Keratinocyte (primary cell): ENCODE data around the gene TUT7. TPM values are rescaled to one million over a fixed set of nuclear protein-coding genes. Genes with fewer than 3 reads are reported as not detected.
A peak's percentile ranks its signal among the peaks of the same experiment; 100 is the strongest.

Source experiments
- DNase-seq: peaks from one replicate; pipeline ENCODE4 v3.0.0-alpha.2; 2011; ENCODE audit warnings: low read depth, missing footprints, low spot score
- FAIRE-seq: peaks from 2 replicates; lab custom pipeline; 2011; peaks lifted over from hg19 to GRCh38; lab: Jason Lieb, UNC
- H2AFZ ChIP-seq: 2 replicates; pipeline ENCODE4 v1.6.0; 2012; ENCODE audit warnings: low read length, control low read depth, inconsistent platforms; ENCODE audit not compliant: control insufficient read depth
- H3K27ac ChIP-seq: 2 replicates; pipeline ENCODE4 v1.5.1; 2011; ENCODE audit warnings: low read length; ENCODE audit not compliant: control insufficient read depth, insufficient read depth
- H3K27me3 ChIP-seq: 3 replicates; pipeline ENCODE4 v1.6.0; 2011; ENCODE audit warnings: low read length; ENCODE audit not compliant: control insufficient read depth, insufficient read depth; ENCODE audit errors: extremely low read depth
- H3K36me3 ChIP-seq, 2 experiments: 2 replicates in 1 of 2; 3 replicates in 1 of 2; pipeline ENCODE4 v1.5.1; 2011; ENCODE audit warnings: low read length in 2 of 2, mild to moderate bottlenecking in 1 of 2; ENCODE audit not compliant: control insufficient read depth in 2 of 2, insufficient read depth in 2 of 2; ENCODE audit errors: extremely low read depth in 1 of 2
- H3K4me1 ChIP-seq: 3 replicates; pipeline ENCODE4 v1.5.1; 2011; ENCODE audit warnings: low read length; ENCODE audit not compliant: control insufficient read depth, insufficient read depth; ENCODE audit errors: extremely low read depth
- H3K4me2 ChIP-seq: 3 replicates; pipeline ENCODE4 v1.6.0; 2011; ENCODE audit warnings: low read depth, low read length; ENCODE audit not compliant: control insufficient read depth, insufficient read depth; ENCODE audit errors: extremely low read depth
- H3K4me3 ChIP-seq, 3 experiments: fragments of 200-600 bp in 1 of 3; sonication (generic) in 1 of 3; 2 replicates in 2 of 3; 3 replicates in 1 of 3; pipeline ENCODE4 v1.5.1; 2011 to 2016; ENCODE audit warnings: low read length in 3 of 3, mild to moderate bottlenecking in 3 of 3, control low read depth in 2 of 3, inconsistent platforms in 1 of 3, low read depth in 1 of 3, mixed read lengths in 1 of 3, mixed run types in 1 of 3, moderate library complexity in 1 of 3; ENCODE audit not compliant: control insufficient read depth in 2 of 3, insufficient read depth in 2 of 3; ENCODE audit errors: extremely low read depth in 1 of 3
- H3K79me2 ChIP-seq: 2 replicates; pipeline ENCODE4 v1.6.0; 2012; ENCODE audit warnings: low read length; ENCODE audit not compliant: control insufficient read depth, insufficient read depth
- H3K9ac ChIP-seq: 3 replicates; pipeline ENCODE4 v1.6.0; 2011; ENCODE audit warnings: low read length; ENCODE audit not compliant: control insufficient read depth, insufficient read depth; ENCODE audit errors: extremely low read depth
- H3K9me1 ChIP-seq: 3 replicates; pipeline ENCODE4 v1.6.0; 2011; ENCODE audit warnings: low read length; ENCODE audit not compliant: control insufficient read depth, insufficient read depth; ENCODE audit errors: extremely low read depth
- H3K9me3 ChIP-seq: 2 replicates; pipeline ENCODE4 v1.5.1; 2012; ENCODE audit warnings: low read depth, low read length; ENCODE audit not compliant: control insufficient read depth
- H4K20me1 ChIP-seq: 3 replicates; pipeline ENCODE4 v1.6.0; 2011; ENCODE audit warnings: low read length; ENCODE audit not compliant: control insufficient read depth, insufficient read depth; ENCODE audit errors: extremely low read depth
- CTCF ChIP-seq, 3 experiments: IDR thresholded peaks in 1 of 3; conservative IDR thresholded peaks in 1 of 3; optimal IDR thresholded peaks in 1 of 3; 2 replicates in 2 of 3; 3 replicates in 1 of 3; pipeline versions ENCODE3 to v1.5.1; 2011; ENCODE audit warnings: low read length in 3 of 3, mild to moderate bottlenecking in 3 of 3, moderate library complexity in 2 of 3, control low read depth in 1 of 3, inconsistent platforms in 1 of 3; ENCODE audit not compliant: insufficient read depth in 2 of 3; ENCODE audit errors: extremely low read depth in 1 of 3
- EZH2 ChIP-seq: IDR thresholded peaks from one replicate; pipeline ENCODE4 v1.6.1; 2012; ENCODE audit warnings: inconsistent platforms, mild to moderate bottlenecking, low read length, moderate library complexity
- dilution Hi-C: fragments of 300-500 bp; cut with MboI; formaldehyde crosslinking; loops from one replicate; pipeline ENCODE4 v1.7.0; 2020; ENCODE audit warnings: low sequenced_read_pairs; ENCODE audit not compliant: extremely low pct_ligation_motif_present
- polyA plus RNA-seq, 5 experiments: library from polyadenylated mRNA; depleted of rRNA in 3 of 5; stranded (reverse) in 3 of 5; stranded (forward) in 1 of 5; unstranded in 1 of 5; fragments of >200 nt; gene quantifications; 1 replicate in 1 of 5; 2 replicates in 3 of 5; 3 replicates in 1 of 5; pipeline versions ENCODE4 v1.2.1 to v1.2.3, GENCODE V29; 2011 to 2012; ENCODE audit warnings: missing spikeins in 2 of 5, low read depth in 1 of 5, low replicate concordance in 1 of 5

The TUT7 gene
- polyA plus RNA-seq, 1 donor (not counting 4 experiments of a cell fraction or from before 2014, with no cell fraction given): 34.0 TPM

GRCh38 chr9:86351880-86352279 is 2.3 kb downstream of the TUT7 start:
- H3K4me1 ChIP-seq: peaks cover 21% of the 10 kb centered on the region
- H3K27ac ChIP-seq: peak overlapping the region; percentile 97
- no peak for FAIRE-seq
- dilution Hi-C loops: no loop called here
- DNase-seq: no peak
- peak overlapping the region; percentile 96 to 100 (median 99) for H3K4me3 ChIP-seq
- H3K36me3 ChIP-seq: peaks cover 0 to 4% of the 10 kb centered on the region in 2 experiments
- TF ChIP-seq EZH2: no peak
- no peak for TF ChIP-seq CTCF (optimal IDR thresholded peaks at IDR 0.05 in 1 of 3, IDR thresholded peaks at IDR 0.05 in 1 of 3, conservative IDR thresholded peaks at IDR 0.05 in 1 of 3; ENCODE audit: extremely low read depth in 1 of 3, insufficient read depth in 2 of 3, low read length in 3 of 3)
- H3K79me2 ChIP-seq: peaks cover 65% of the 10 kb centered on the region
- no peaks in the 10 kb centered on the region for H4K20me1 ChIP-seq
- no peak overlapping the region for H2AFZ ChIP-seq
- H3K9ac ChIP-seq: peak overlapping the region; percentile 14
- no peaks in the 10 kb centered on the region for H3K27me3 ChIP-seq
- H3K9me1 ChIP-seq: no peaks in the 10 kb centered on the region
- peak overlapping the region; percentile 70 for H3K4me2 ChIP-seq
- no peaks in the 10 kb centered on the region for H3K9me3 ChIP-seq

- dilution Hi-C loops: no loop called here
- H3K9me3 ChIP-seq: no peaks in the 10 kb centered on the region
- H3K9me1 ChIP-seq: no peaks in the 10 kb centered on the region
- H3K27me3 ChIP-seq: no peaks in the 10 kb centered on the region
- no peak overlapping the region for H3K4me2 ChIP-seq
- peaks cover 11% of the 10 kb centered on the region for H3K4me1 ChIP-seq
- peaks cover 70% of the 10 kb centered on the region for H3K79me2 ChIP-seq
- H2AFZ ChIP-seq: no peak overlapping the region
- no peak overlapping the region for H3K4me3 ChIP-seq
- peaks cover 1 to 10% of the 10 kb centered on the region in 2 experiments for H3K36me3 ChIP-seq
- H3K9ac ChIP-seq: no peak overlapping the region
- no peak for DNase-seq
- H3K27ac ChIP-seq: no peak overlapping the region
- no peaks in the 10 kb centered on the region for H4K20me1 ChIP-seq
- TF ChIP-seq CTCF (optimal IDR thresholded peaks at IDR 0.05 in 1 of 3, IDR thresholded peaks at IDR 0.05 in 1 of 3, conservative IDR thresholded peaks at IDR 0.05 in 1 of 3; ENCODE audit: extremely low read depth in 1 of 3, insufficient read depth in 2 of 3, low read length in 3 of 3) (no peak), EZH2 (no peak)
- FAIRE-seq: no peak
Observed at GRCh38 chr9:86350006-86350760, 4.0 kb downstream of the TUT7 start.
